ENCODE measurements around the gene ZNF585A. TPM values are rescaled to one million over a fixed set of nuclear protein-coding genes. Genes with fewer than 3 reads are reported as not detected.
A peak's percentile ranks its signal among the peaks of the same experiment; 100 is the strongest.
"Not testable (repeated sequence)": the region's sequence is repeated elsewhere in the genome, so short reads cannot be mapped to it uniquely, and the experiment has no call there.

The ZNF585A gene
- total RNA-seq, result 10 to 100 TPM; 13.8 to 19.9 TPM

- Mint-ChIP-seq H3K9me3 (peaks cover 16% of the 10 kb centered on the region), H3K36me3 (peaks cover 29% of the 10 kb centered on the region), H3K27me3 (no peaks in the 10 kb centered on the region), H3K27ac (no peak within 1 kb of the TSS), H3K4me1 (no peaks in the 10 kb centered on the region), H3K4me3 (no peak within 1 kb of the TSS)
- ATAC-seq (ENCODE audit: low read depth), result peak; percentile 100
- POLR2A ChIA-PET, result interaction anchor here (0.6 to 2.1 kb wide), 3 partner anchors 45 to 485 kb away, joined by 4 to 7 read pairs (median 5); partner anchors contain the start of genes ZNF383 and ZNF420
- peak; percentile 79 for DNase-seq
Observed at GRCh38 chr19:37172368-37173366, at the start of gene ZNF585A. ZNF585A (minus strand) TSS chr19:37172695; CDS start chr19:37169910, 2,785 bp downstream.

GRCh38 chr19:37221136-37221535, 48.6 kb upstream of the ZNF585A start:
- DNase-seq (no peak), ATAC-seq (ENCODE audit: low read depth) (no peak)
- Mint-ChIP-seq H3K9me3 (peaks cover 19% of the 10 kb centered on the region), H3K27me3 (no peaks in the 10 kb centered on the region), H3K4me1 (peaks cover 18% of the 10 kb centered on the region), H3K36me3 (peaks cover 65% of the 10 kb centered on the region), H3K4me3 (no peak overlapping the region), H3K27ac (no peak overlapping the region)
- POLR2A ChIA-PET, result interaction anchor here (0.6 kb wide), 1 partner anchor 437 kb away, joined by 3 read pairs; no protein-coding TSS in a partner anchor

- DNase-seq (no peak), ATAC-seq (ENCODE audit: low read depth) (no peak)
- Mint-ChIP-seq H3K4me1 (peaks cover 20% of the 10 kb centered on the region), H3K27me3 (no peaks in the 10 kb centered on the region), H3K36me3 (peaks cover 58% of the 10 kb centered on the region), H3K27ac (no peak overlapping the region), H3K9me3 (peaks cover 19% of the 10 kb centered on the region), H3K4me3 (no peak overlapping the region)
- POLR2A ChIA-PET, result interaction anchor here (0.6 kb wide), 2 partner anchors 437 to 845 kb away, joined by 3 to 4 read pairs; no protein-coding TSS in a partner anchor
Observed at GRCh38 chr19:37220383-37220782, 47.9 kb upstream of the ZNF585A start.

- H3K36me3 Mint-ChIP-seq, result peaks cover 48% of the 10 kb centered on the region
- peak overlapping the region; percentile 98 for H3K27ac Mint-ChIP-seq
- no peak for DNase-seq
- H3K4me3 Mint-ChIP-seq, result peak overlapping the region; percentile 98
- peaks cover 20% of the 10 kb centered on the region for H3K4me1 Mint-ChIP-seq
- H3K9me3 Mint-ChIP-seq, result peaks cover 22% of the 10 kb centered on the region
- ATAC-seq (ENCODE audit: low read depth), result no peak
- no peaks in the 10 kb centered on the region for H3K27me3 Mint-ChIP-seq
- POLR2A ChIA-PET, result no interaction called here
Observed at GRCh38 chr19:37218592-37218935, 46.1 kb upstream of the ZNF585A start.

GRCh38 chr19:37217775-37218591, 45.5 kb upstream of the ZNF585A start, which contains the start of gene ZNF383:
ZNF383 (plus strand) TSS chr19:37218214; CDS start chr19:37230454, 12,240 bp downstream.
- peaks cover 20% of the 10 kb centered on the region for H3K4me1 Mint-ChIP-seq
- peak; percentile 91 for ATAC-seq (ENCODE audit: low read depth)
- peaks cover 45% of the 10 kb centered on the region for H3K36me3 Mint-ChIP-seq
- H3K4me3 Mint-ChIP-seq, result peak within 1 kb of the TSS; percentile 98
- POLR2A ChIA-PET, result interaction anchor here (0.8 to 2.0 kb wide), 14 partner anchors 10 to 690 kb away, joined by 3 to 13 read pairs (median 5); partner anchors contain the start of genes ZNF260, ZNF345, ZNF420 and ZNF527
- peak within 1 kb of the TSS; percentile 98 for H3K27ac Mint-ChIP-seq
- DNase-seq, result peak; percentile 86
- peaks cover 19% of the 10 kb centered on the region for H3K9me3 Mint-ChIP-seq
- H3K27me3 Mint-ChIP-seq, result no peaks in the 10 kb centered on the region

GRCh38 chr19:37217480-37217774, 44.9 kb upstream of the ZNF585A start:
- POLR2A ChIA-PET, result interaction anchor here (0.5 to 2.0 kb wide), 15 partner anchors 9 to 1169 kb away, joined by 3 to 13 read pairs (median 5); partner anchors contain the start of genes ZNF260, ZNF345, ZNF420 and ZNF527
- peak overlapping the region; percentile 98 for H3K4me3 Mint-ChIP-seq
- H3K36me3 Mint-ChIP-seq, result peaks cover 39% of the 10 kb centered on the region
- no peaks in the 10 kb centered on the region for H3K27me3 Mint-ChIP-seq
- DNase-seq (no peak), ATAC-seq (ENCODE audit: low read depth) (peak; percentile 2)
- H3K27ac Mint-ChIP-seq, result peak overlapping the region; percentile 98
- H3K9me3 Mint-ChIP-seq, result peaks cover 20% of the 10 kb centered on the region
- peaks cover 20% of the 10 kb centered on the region for H3K4me1 Mint-ChIP-seq

GRCh38 chr19:37197768-37198167, 25.3 kb upstream of the ZNF585A start:
- Mint-ChIP-seq H3K36me3 (peaks cover 69% of the 10 kb centered on the region), H3K4me3 (no peak overlapping the region), H3K27ac (no peak overlapping the region), H3K9me3 (peaks cover 27% of the 10 kb centered on the region), H3K27me3 (no peaks in the 10 kb centered on the region), H3K4me1 (no peaks in the 10 kb centered on the region)
- POLR2A ChIA-PET, result no interaction called here
- no peak for DNase-seq
- ATAC-seq (ENCODE audit: low read depth), result no peak

GRCh38 chr19:37197115-37197514, 24.6 kb upstream of the ZNF585A start:
- H3K4me1 Mint-ChIP-seq; DNase-seq; POLR2A ChIA-PET; H3K27me3 Mint-ChIP-seq; H3K27ac Mint-ChIP-seq; ATAC-seq (ENCODE audit: low read depth); H3K4me3 Mint-ChIP-seq: not testable (repeated sequence)
- H3K9me3 Mint-ChIP-seq, result peaks cover 26% of the 10 kb centered on the region
- peaks cover 65% of the 10 kb centered on the region for H3K36me3 Mint-ChIP-seq

GRCh38 chr19:37195248-37195647, 22.8 kb upstream of the ZNF585A start:
- Mint-ChIP-seq H3K36me3 (peaks cover 66% of the 10 kb centered on the region), H3K9me3 (peaks cover 31% of the 10 kb centered on the region)
- H3K4me1 Mint-ChIP-seq; H3K4me3 Mint-ChIP-seq; POLR2A ChIA-PET; H3K27ac Mint-ChIP-seq; H3K27me3 Mint-ChIP-seq; ATAC-seq (ENCODE audit: low read depth); DNase-seq: not testable (repeated sequence)

GRCh38 chr19:37186071-37186470, 13.6 kb upstream of the ZNF585A start:
- H3K4me1 Mint-ChIP-seq; POLR2A ChIA-PET; H3K4me3 Mint-ChIP-seq; ATAC-seq (ENCODE audit: low read depth); H3K27ac Mint-ChIP-seq; H3K27me3 Mint-ChIP-seq; DNase-seq: not testable (repeated sequence)
- Mint-ChIP-seq H3K9me3 (peaks cover 46% of the 10 kb centered on the region), H3K36me3 (peaks cover 68% of the 10 kb centered on the region)

- ATAC-seq (ENCODE audit: low read depth) (no peak), DNase-seq (no peak)
- H3K4me1 Mint-ChIP-seq, result no peaks in the 10 kb centered on the region
- H3K36me3 Mint-ChIP-seq, result peaks cover 75% of the 10 kb centered on the region
- POLR2A ChIA-PET, result interaction anchor here (0.7 kb wide), 1 partner anchor 361 kb away, joined by 4 read pairs; no protein-coding TSS in a partner anchor
- no peak overlapping the region for H3K4me3 Mint-ChIP-seq
- H3K9me3 Mint-ChIP-seq, result peaks cover 29% of the 10 kb centered on the region
- no peak overlapping the region for H3K27ac Mint-ChIP-seq
- H3K27me3 Mint-ChIP-seq, result no peaks in the 10 kb centered on the region
Observed at GRCh38 chr19:37165635-37166034, 6.9 kb downstream of the ZNF585A start.

- DNase-seq, result no peak
- no peak overlapping the region for H3K27ac Mint-ChIP-seq
- POLR2A ChIA-PET, result no interaction called here
- H3K27me3 Mint-ChIP-seq, result no peaks in the 10 kb centered on the region
- no peak for ATAC-seq (ENCODE audit: low read depth)
- peaks cover 69% of the 10 kb centered on the region for H3K36me3 Mint-ChIP-seq
- no peaks in the 10 kb centered on the region for H3K4me1 Mint-ChIP-seq
- no peak overlapping the region for H3K4me3 Mint-ChIP-seq
- H3K9me3 Mint-ChIP-seq, result peaks cover 35% of the 10 kb centered on the region
Observed at GRCh38 chr19:37160153-37160552, 12.3 kb downstream of the ZNF585A start.

GRCh38 chr19:37148214-37148613, 24.3 kb downstream of the ZNF585A start:
- Mint-ChIP-seq H3K4me3 (no peak overlapping the region), H3K9me3 (peaks cover 44% of the 10 kb centered on the region), H3K27me3 (no peaks in the 10 kb centered on the region), H3K36me3 (peaks cover 39% of the 10 kb centered on the region), H3K4me1 (no peaks in the 10 kb centered on the region), H3K27ac (peak overlapping the region; percentile 30)
- DNase-seq (no peak), ATAC-seq (ENCODE audit: low read depth) (no peak)
- POLR2A ChIA-PET, result no interaction called here
